Ishikawa (cell line): ENCODE measurements around the gene EYS.

Experiments
- CREB1 ChIP-seq: IDR thresholded peaks from 2 replicates; pipeline ENCODE4 v1.6.1; 2012; ENCODE audit warnings: low read depth
- EGR1 ChIP-seq: IDR thresholded peaks from 2 replicates; pipeline ENCODE4 v1.6.1; 2012
- EP300 ChIP-seq: IDR thresholded peaks from 2 replicates; pipeline ENCODE4 v1.6.1; 2012; ENCODE audit warnings: borderline replicate concordance
- NFIC ChIP-seq: IDR thresholded peaks from 2 replicates; pipeline ENCODE4 v1.6.1; 2012
- YY1 ChIP-seq: IDR thresholded peaks from 2 replicates; pipeline ENCODE4 v1.6.1; 2012; ENCODE audit warnings: low read depth
- ZBTB7A ChIP-seq: IDR thresholded peaks from 2 replicates; pipeline ENCODE4 v1.6.1; 2012; ENCODE audit warnings: low read depth

DNA sequence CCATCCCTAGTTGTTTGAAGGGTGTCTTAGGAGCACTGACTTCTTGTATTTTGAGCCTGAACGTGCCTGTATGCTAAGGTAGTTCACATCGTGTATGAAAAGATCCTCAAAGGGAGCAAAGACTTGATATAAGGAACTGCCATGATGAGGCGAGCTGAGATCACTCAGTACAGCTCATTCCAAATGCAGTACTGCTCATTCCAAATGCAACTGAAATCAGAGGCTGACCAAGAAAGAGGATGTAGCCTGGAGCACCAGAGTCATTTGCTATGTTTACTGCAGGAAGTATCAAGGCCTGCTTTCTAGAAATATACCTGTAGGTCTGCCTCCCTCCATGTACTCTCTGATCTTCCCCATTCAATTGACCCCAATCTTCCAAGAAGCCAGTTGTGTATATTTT lies 832.2 kb downstream of the EYS start:
- TF ChIP-seq EP300 (no peak), NFIC (no peak), EGR1 (no peak), CREB1 (no peak), YY1 (no peak), ZBTB7A (no peak)
